Right ventricle myocardium superior (tissue), 1 donor: ENCODE measurements around the gene TMPRSS12. TPM values are rescaled to one million over a fixed set of nuclear protein-coding genes. Genes with fewer than 3 reads are reported as not detected.
"Not testable (repeated sequence)": the region's sequence is repeated elsewhere in the genome, so short reads cannot be mapped to it uniquely, and the experiment has no call there.

ENCODE experiments used
- ATAC-seq: fragments of 200-7000 bp; cut with Tn5 transposase; one replicate; pipeline ENCODE4 v1.9.1; 2020; ENCODE audit warnings: mild to moderate bottlenecking; ENCODE audit not compliant: poor library complexity
- DNase-seq: peaks from one replicate; pipeline ENCODE4 v3.0.0-alpha.2; 2020
- intact Hi-C: fragments of 100-400 bp; cut with DNase I; formaldehyde crosslinking; loops from one replicate; pipeline ENCODE4 v1.11.2; 2022
- long read RNA-seq: library from polyadenylated mRNA; unstranded; transcript quantifications from one replicate; pipeline ENCODE4 v2.0.0, GENCODE V29; 2021
- total RNA-seq: library from RNA; stranded (reverse); fragmentation: NEBNext Ultra II Directional; extraction: Animal tissue kit (Norgen Biotek cat#: 25700); gene quantifications from one replicate; pipeline ENCODE4 v1.2.1, GENCODE V29; 2021
- donor health status: DM: no; HTN: yes; CAD: no; lungs with severe emphysema.

TMPRSS12 gene, protein sequence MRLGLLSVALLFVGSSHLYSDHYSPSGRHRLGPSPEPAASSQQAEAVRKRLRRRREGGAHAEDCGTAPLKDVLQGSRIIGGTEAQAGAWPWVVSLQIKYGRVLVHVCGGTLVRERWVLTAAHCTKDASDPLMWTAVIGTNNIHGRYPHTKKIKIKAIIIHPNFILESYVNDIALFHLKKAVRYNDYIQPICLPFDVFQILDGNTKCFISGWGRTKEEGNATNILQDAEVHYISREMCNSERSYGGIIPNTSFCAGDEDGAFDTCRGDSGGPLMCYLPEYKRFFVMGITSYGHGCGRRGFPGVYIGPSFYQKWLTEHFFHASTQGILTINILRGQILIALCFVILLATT
- not detected for total RNA-seq
- long read RNA-seq = 0 reads

DNA sequence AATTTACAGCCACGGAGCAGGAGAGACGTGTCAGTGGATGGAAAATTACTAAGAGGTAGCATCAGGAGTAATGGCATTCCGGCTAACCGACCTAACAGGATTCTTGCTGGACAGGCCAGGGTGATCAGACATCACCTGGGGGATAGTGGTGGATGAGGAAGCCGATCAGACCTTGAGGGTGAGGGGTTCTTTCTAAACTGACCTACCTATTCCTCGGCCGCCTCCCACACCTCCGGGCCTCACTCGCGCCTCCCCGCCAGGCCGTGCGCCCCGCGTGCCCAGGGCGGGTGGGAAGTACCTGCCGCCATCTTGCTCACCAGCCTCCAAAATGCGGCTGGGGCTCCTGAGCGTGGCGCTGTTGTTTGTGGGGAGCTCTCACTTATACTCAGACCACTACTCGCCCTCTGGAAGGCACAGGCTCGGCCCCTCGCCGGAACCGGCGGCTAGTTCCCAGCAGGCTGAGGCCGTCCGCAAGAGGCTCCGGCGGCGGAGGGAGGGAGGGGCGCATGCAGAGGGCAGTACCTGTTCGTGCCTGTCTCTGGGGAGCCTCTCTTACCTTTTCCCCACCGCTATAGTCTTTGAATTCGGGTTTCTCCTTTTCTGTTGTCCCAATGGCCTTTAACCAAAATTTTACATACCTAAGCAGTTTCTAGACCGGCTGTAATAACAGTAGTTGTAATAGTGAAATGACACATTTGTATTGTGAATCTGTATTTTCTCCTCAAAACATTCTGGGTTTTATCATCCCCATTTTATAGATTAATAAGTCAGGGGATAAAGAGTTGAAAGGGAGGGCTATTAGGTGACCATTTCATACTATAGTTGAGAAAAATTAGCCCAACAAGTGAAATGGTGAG is at the start of gene TMPRSS12:
Gene TMPRSS12 (plus strand): TSS at position 290 of the 857 bp plus-strand sequence. CDS start 39 bp downstream, at position 329.
- intact Hi-C loops = no loop called here
- ATAC-seq (peak; percentile 52), DNase-seq (peak; percentile 46)

DNA sequence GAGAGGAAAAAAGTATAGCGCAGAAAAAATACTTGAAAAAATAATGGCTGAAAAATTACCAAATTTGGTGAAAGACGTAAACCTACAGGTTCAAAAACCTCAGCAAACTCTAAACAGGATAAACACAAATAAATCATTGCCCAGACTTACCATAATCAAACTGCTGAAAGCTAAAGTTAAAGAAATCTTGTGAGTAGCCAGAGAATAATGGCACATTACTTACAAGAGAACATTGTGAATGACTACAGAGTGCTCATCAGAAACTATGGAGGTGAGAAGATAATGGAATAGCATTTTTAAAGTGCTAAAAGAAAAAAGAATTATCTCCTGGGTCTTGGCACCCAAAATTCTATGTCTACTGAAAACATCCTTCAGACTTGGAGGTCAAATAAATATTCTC is 42.8 kb upstream of the TMPRSS12 start:
- DNase-seq (no peak), ATAC-seq (no peak)
- intact Hi-C loops = no loop called here

DNA sequence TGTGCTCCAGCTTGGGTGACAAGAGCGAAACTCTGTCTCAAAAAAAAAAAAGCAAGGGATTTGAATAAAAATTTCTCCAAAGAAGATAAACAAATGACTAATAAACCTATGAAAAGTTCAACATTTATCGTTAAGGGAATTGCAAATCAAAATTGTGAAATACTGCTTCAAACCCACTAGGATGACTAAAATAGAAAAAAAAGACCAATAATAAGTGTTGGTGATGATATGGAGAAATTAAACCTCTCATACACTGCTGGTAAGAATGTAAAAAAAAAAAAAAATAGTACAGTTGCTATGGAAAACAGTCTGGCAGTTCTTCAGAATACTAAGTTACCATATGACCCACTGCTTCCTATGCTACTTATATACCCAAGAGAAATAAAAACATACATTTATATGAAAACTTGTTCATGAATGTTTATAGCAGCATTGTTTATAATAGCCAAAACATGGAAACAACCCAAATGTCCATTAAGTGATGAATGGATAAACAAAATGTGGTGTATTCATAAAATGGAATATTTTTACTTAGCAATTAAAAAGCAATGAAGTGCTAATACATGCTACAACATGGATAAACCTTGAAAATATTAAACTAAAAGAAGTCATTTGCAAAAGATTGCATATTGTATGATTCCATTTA is 39.4 kb upstream of the TMPRSS12 start:
- intact Hi-C loops = no loop called here
- DNase-seq (no peak), ATAC-seq (no peak)

DNA sequence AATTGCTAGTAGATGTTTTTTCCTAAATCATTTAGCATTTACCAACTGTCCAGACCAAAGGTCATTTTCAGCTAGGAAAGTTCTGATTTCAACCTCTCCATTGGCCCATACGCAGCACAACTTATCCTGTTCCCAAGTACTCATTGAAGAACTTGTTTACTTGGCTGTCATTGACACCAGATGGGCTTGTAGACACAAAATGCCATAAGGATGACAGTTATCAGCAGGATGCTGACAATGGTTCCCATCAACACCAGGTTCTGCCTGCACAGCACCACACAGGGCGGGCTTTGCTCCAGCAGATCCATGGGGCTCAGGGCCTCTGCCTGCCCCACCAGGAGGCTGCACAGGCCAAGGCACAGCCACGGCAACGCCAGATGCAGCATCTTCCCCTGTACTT is 36.5 kb upstream of the TMPRSS12 start:
- ATAC-seq = no peak
- DNase-seq = no peak
- intact Hi-C loops = no loop called here

DNA sequence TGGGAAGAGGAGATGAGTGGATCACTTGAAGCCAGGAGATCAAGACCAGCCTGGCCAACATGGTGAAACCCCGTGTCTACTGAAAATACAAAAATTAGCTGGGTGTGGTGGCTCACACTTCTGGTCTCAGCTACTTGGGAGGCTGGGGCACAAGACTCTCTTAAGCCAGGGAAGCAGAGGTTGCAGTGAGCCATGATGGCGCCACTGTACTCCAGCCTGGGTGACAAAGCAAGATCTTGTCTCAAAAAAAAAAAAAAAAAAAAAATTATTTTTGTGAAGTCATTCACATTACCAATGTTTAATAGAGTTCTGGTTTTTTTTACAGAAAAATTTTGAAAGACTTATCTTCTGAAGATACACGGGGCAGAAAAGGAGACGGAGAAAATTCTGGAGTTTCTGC is 33.6 kb upstream of the TMPRSS12 start:
- intact Hi-C loops, ATAC-seq, DNase-seq: not testable (repeated sequence)

DNA sequence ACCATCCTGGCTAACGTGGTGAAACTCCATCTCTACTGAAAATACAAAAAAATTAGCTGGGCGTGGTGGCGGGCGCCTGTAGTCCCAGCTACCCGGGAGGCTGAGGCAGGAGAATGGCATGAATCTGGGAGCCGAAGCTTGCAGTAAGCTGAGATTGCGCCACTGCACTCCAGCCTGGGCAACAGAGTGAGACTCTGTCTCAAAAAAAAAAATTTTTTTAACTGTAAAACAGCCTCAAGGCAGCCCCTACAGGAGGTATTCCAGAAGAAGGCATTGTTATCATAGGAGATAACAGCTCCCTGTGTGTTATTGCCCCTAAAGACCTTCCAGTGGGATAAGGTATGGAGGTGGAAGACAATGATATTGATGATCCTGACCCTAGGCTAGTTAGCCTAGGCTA is 27.8 kb upstream of the TMPRSS12 start:
- ATAC-seq, DNase-seq, intact Hi-C loops: not testable (repeated sequence)

DNA sequence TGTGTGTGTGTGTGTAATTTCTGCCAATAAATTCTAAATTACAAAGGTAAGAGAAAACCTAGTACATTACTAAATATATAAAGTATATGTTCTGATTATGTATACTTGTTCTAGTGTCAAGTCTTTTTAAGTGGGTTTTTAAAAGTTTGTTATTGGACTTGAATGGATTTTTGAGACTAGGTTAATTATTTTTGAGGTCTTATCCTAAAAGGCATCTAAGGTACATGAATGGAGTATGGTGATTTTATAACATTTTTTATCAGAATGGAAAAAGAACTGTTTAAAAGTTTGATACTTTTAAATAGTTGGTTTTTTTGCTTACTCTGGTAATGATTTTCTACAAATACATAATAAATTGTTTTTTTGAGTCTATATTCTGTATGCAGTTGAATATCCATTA is 22.5 kb upstream of the TMPRSS12 start:
- DNase-seq = no peak
- intact Hi-C loops = loop anchor here (10.0 kb wide), 1 partner anchor 525 kb away; the partner anchor contains the start of gene CELA1
- no peak for ATAC-seq

DNA sequence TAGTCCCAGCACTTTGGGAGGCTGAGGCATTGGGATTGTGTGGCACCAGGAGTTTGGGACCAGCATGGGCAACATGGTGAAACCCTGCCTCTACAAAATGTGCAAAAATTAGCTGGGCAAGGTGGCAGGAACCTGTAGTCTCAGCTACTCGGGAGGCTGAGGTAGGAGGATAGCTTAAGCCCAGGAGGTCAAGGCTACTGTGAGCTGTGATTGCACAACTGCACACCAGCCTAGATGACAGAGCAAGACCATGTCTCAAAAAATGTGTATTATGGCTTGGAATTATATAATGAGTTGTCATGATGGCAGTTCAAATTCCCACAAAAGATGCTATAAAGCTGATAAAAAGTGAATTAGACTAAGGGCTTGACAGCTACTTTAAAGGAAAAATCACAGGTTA is 20.6 kb upstream of the TMPRSS12 start:
- DNase-seq (no peak), ATAC-seq (no peak)
- intact Hi-C loops = loop anchor here (10.0 kb wide), 1 partner anchor 523 kb away; the partner anchor contains the start of gene CELA1

DNA sequence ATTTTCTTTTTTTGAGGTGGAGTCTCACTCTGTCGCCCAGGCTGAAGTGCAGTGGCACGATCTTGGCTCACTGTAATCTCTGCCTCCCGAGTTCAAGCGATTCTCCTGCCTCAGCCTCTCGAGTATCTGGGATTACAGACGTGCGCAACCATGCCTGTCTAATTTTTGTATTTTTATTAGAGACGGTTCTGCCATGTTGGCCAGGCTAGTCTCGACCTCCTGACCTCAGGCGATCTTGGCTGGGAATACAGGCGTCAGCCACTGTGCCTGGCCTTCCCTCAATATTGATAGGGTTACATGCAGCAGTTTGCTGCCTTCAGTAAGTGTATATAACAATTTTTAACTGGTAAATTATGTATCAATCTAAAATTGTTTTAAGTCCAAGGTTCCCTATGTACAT is 19.0 kb upstream of the TMPRSS12 start:
- ATAC-seq, DNase-seq: not testable (repeated sequence)
- intact Hi-C loops = loop anchor here (2.0 to 10.0 kb wide), 2 partner anchors 163 to 521 kb away; partner anchors contain the start of gene CELA1

DNA sequence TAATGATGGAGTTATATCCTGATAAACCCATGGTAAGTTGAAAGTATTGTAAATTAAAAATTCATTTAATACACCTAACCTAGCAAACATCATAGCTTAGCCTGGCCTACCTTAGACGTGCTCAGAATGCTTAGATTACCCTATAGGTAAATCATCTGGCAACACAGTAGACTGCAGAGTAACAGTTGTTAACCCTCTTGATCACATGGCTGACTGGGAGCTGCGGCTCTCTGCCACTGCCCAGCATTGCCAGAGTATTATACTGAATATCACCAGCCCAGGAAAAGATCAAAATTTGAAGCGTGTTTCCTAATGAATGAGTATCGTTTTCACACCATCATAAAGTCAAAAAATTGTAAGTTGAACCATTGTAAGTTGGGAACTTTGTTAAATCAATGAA is 17.8 kb upstream of the TMPRSS12 start:
- ATAC-seq (peak; percentile 61), DNase-seq (no peak)
- intact Hi-C loops = loop anchor here (2.0 to 10.0 kb wide), 2 partner anchors 162 to 520 kb away; partner anchors contain the start of gene CELA1

DNA sequence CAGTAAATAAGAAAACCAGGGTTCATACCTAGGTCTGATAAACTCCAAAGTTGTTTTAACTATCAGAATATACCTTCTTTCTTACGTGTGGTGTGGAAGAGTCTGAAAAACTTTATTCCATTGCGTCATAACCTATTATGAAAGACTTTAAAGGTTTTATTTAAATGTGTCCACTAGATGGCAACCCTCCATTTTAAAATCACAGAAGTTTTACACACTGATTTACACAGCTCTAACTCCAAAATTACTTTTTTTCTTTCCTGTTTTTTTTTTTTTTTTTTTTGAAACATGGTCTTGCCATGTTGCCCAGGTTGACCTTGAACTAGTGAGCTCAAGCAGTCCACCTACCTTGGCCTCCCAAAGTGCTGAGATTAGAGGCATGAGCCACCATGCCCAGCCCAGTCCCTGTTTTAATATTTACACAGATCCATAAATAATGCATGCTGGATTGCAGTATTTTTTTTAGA is 17.3 kb upstream of the TMPRSS12 start:
- ATAC-seq = peak; percentile 91
- no peak for DNase-seq
- intact Hi-C loops = loop anchor here (2.0 to 10.0 kb wide), 2 partner anchors 161 to 519 kb away; partner anchors contain the start of gene CELA1

DNA sequence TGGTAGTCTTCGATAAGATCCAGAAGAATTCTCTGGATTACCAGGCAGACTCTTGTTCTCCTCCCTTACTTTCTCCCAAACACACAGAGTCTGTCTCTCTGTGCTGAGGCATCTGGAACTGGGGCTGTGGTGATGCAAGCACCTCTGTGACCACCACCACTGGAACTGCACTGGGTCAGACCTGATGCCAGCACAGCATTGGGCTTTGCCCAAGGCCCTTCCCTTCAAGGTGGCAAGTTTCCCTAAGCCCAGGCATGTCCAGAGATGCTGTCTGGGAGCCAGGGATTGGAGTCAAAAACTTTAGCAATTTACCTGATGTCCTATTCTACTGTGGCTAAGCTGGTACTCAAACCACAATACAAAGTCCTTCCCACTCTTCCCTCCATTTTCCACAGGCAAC is 14.6 kb upstream of the TMPRSS12 start:
- intact Hi-C loops = loop anchor here (10.0 kb wide), 1 partner anchor 517 kb away; the partner anchor contains the start of gene CELA1
- ATAC-seq (no peak), DNase-seq (no peak)

DNA sequence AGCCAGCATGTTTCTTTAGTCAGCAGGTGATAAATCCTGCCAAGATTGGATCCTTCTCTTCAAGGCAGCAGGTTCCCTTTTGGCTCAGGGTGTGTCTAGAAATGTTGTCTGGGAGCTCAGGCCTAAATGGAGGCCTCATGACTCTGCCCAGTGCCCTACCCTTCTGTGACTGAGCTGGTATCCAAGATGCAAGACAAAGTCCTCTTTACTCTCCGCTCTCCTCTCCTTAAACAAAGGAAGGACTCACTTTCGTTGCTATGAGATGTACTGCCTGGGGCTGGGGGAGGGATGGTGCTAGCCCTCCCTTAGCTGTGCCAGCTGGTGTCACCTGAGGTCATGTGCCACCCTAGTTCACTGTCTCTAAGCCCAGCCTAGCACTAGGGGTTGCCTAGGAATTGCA is 13.8 kb upstream of the TMPRSS12 start:
- intact Hi-C loops = loop anchor here (10.0 kb wide), 1 partner anchor 516 kb away; the partner anchor contains the start of gene CELA1
- DNase-seq (no peak), ATAC-seq (no peak)

DNA sequence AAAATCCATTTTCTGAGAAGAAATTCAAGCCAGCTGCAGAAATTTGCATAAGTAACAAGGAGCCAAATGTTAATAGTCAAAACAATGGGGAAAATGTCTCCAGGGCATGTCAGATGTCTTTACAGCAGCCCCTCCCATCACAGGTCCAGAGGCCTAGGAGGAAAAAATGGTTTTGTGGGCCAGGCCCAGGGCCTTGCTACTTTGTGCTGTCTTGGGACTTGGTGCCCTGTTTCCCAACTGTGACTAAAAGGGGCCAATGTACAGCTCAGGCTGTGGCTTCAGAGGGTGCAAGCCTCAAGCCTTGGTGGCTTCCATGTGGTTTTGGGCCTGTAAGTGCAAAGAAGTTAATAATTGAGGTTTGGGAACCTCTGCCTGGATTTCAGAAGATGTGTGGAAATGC is 8.9 kb upstream of the TMPRSS12 start:
- intact Hi-C loops = loop anchor here (5.0 kb wide), 1 partner anchor 94 kb away; a partner anchor contains a TSS
- DNase-seq = not testable (repeated sequence)

DNA sequence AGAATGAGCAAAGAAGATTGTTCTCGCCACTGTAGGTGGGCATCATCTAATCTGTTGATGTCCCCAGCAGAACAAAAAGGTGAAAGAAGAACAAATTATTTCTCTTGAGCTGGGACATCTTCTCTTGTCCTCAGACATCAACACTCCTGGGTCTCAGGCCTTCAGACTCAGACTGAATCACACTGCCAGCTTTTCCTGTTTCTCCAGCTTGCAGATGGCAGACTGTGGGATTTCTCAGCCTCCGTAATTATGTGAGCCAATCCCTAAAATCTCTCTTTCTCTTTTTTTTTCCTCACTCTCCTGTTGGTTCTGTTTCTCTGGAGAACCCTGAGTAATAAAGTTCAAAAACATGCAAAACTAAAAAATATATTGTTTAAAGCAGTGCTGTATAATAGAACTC is 3.7 kb upstream of the TMPRSS12 start:
- intact Hi-C loops = no loop called here
- ATAC-seq (no peak), DNase-seq (no peak)

More for the DNA sequence above, 8.9 kb upstream of the TMPRSS12 start:
- ATAC-seq = not testable (repeated sequence)

DNA sequence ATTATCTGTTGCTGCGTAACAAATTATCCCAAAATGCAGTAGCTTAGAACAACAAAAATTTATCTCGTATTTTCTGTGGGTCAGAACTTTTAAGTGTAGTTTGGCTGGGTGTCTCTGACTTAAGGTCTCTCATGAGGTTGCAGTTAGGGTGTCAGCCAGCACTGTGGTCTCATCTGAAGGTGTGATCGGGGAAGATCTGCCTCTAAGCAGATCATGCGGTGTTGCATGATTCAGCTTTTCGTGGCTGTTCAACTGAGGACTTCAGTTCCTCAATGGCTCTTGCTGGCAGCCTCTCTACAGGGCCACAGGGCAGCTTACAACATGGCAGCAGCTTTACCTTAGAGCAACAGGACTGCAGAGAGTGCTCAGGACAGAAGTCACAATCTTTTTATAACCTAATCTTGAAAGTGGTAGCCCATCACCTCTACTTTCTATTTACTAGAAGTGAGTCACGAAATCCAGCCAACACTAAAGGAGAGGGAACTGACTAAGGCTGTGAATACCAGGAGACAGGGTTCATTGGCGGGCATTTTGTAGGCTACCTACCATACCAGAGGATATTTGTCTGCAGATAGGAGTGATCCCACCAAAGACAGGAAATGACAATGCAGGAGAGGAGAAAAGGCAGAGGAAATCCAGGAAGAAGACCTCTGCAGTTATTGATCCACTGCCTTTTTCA is 1.8 kb upstream of the TMPRSS12 start:
- ATAC-seq (no peak), DNase-seq (no peak)
- intact Hi-C loops = no loop called here

DNA sequence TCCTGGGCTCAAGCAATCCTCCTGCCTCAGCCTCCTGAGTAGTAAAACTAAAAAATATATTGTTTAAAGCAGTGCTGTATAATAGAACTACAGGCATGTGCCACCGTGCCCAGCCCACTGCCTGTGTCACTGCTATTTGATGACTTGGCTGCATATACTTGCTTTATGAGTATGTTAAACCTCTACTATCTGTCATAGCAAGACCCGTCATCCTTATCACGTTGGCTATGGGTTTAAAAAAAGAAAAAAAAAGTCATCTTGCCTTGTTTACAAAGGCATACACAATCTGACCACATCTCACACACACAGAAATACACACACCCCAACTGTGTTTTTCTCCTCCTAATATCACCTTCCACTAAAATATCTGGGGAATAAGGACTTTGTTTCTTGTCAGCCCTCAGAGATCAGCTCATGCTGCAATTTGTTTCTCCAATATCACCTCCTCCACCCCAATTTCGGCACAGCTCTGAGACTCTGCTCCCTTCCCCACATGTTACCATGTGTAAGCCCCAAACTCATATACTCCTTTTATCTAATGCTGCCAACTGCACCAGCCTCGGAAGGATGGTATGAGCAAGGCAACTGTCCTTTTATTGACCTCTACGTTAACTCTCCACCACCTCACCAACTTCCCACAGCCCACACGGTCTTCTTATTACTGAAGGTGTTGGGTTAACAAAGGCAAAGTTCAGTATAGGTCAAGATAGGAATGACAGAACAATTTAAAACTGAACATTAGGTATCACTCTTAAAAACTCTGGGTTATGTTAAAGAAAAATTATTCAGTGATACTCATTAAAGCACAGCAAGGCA is 802 bp upstream of the TMPRSS12 start:
- intact Hi-C loops = no loop called here
- ATAC-seq (no peak), DNase-seq (no peak)
